ENCODE results near the gene PLXNA4.

- TF ChIP-seq ZNF623 (tag by site-specific recombination; IDR thresholded peaks at IDR 0.05) (no peak), ZXDB (tag by site-specific recombination; IDR thresholded peaks at IDR 0.05) (no peak), CTCF (tag by site-specific recombination; IDR thresholded peaks at IDR 0.05) (no peak), ZNF280D (tag by site-specific recombination; IDR thresholded peaks at IDR 0.05) (no peak), ZNF501 (tag by site-specific recombination; IDR thresholded peaks at IDR 0.05) (no peak), ZNF211 (tag by site-specific recombination; IDR thresholded peaks at IDR 0.05; ENCODE audit: low read depth) (no peak), ZNF660 (tag by site-specific recombination; IDR thresholded peaks at IDR 0.05) (no peak), PBX3 (CRISPR knock-in tag; IDR thresholded peaks at IDR 0.05) (no peak), ZBTB7A (tag by site-specific recombination; IDR thresholded peaks at IDR 0.05; ENCODE audit: low read depth) (no peak)
Measured at GRCh38 chr7:132112657-132113056, 463.6 kb downstream of the PLXNA4 start.

Data from HEK293 (cell line).